NCI-H748 (cell line): ENCODE measurements around the gene TRAPPC14.
"Not testable (repeated sequence)": the region's sequence is repeated elsewhere in the genome, so short reads cannot be mapped to it uniquely, and the experiment has no call there.

ENCODE experiments used
- DNase-seq: peaks from one replicate; lab custom pipeline; 2025; ENCODE audit not compliant: unreplicated experiment; lab: John Stamatoyannopoulos, UW

The TRAPPC14 gene

GRCh38 chr7:100154651-100155491 lies 3.7 kb downstream of the TRAPPC14 start:
- no peak for DNase-seq

GRCh38 chr7:100153708-100154535 lies 4.6 kb downstream of the TRAPPC14 start:
- no peak for DNase-seq

- DNase-seq, result no peak
These were observed 5.4 kb downstream of the TRAPPC14 start for GRCh38 chr7:100152937-100153666.

GRCh38 chr7:100152404-100152803 lies 6.1 kb downstream of the TRAPPC14 start:
- no peak for DNase-seq

- DNase-seq, result peak; percentile 100
These were observed 9.8 kb downstream of the TRAPPC14 start, which contains the start of gene LAMTOR4 for GRCh38 chr7:100148559-100149328. Gene LAMTOR4 (plus strand): TSS chr7:100148918. CDS start chr7:100148973, 55 bp downstream.

GRCh38 chr7:100148225-100148558 lies 10.3 kb downstream of the TRAPPC14 start:
- DNase-seq, result no peak

GRCh38 chr7:100147278-100147677 lies 11.2 kb downstream of the TRAPPC14 start:
- DNase-seq, result no peak

- not testable (repeated sequence) for DNase-seq
These were observed 12.2 kb downstream of the TRAPPC14 start for GRCh38 chr7:100146350-100146749.

GRCh38 chr7:100142461-100142860 lies 16.1 kb downstream of the TRAPPC14 start:
- no peak for DNase-seq

- DNase-seq, result no peak
These were observed 17.0 kb downstream of the TRAPPC14 start for GRCh38 chr7:100141555-100141949.

- DNase-seq, result no peak
These were observed 20.4 kb downstream of the TRAPPC14 start for GRCh38 chr7:100137851-100138760.

GRCh38 chr7:100132697-100133151 lies 25.8 kb downstream of the TRAPPC14 start:
- peak; percentile 66 for DNase-seq

GRCh38 chr7:100132126-100132525 lies 26.4 kb downstream of the TRAPPC14 start:
- DNase-seq, result no peak

GRCh38 chr7:100130608-100131453 lies 27.7 kb downstream of the TRAPPC14 start:
- DNase-seq, result peak; percentile 81

- peak; percentile 62 for DNase-seq
These were observed 28.3 kb downstream of the TRAPPC14 start for GRCh38 chr7:100130220-100130607.

- no peak for DNase-seq
These were observed 29.9 kb downstream of the TRAPPC14 start for GRCh38 chr7:100128637-100128963.

- peak; percentile 50 for DNase-seq
These were observed 30.5 kb downstream of the TRAPPC14 start for GRCh38 chr7:100127866-100128636.
